SHP77 treated with DMSO at 0.1 percent for 48 hours (cell line): ENCODE measurements around the gene AKNA.

Source experiments
- DNase-seq: peaks from one replicate; lab custom pipeline; 2025; lab: John Stamatoyannopoulos, UW

The AKNA gene

GRCh38 chr9:114414346-114414745 is 26.6 kb upstream of the AKNA start:
- no peak for DNase-seq

- no peak for DNase-seq
These were observed 26.1 kb upstream of the AKNA start for GRCh38 chr9:114413861-114414301.

GRCh38 chr9:114412048-114412683 is 24.4 kb upstream of the AKNA start:
- no peak for DNase-seq

GRCh38 chr9:114411452-114411851 is 23.7 kb upstream of the AKNA start:
- no peak for DNase-seq

- DNase-seq: no peak
These were observed 23.1 kb upstream of the AKNA start for GRCh38 chr9:114410910-114411309.

GRCh38 chr9:114409842-114410241 is 22.1 kb upstream of the AKNA start:
- DNase-seq: no peak

GRCh38 chr9:114409103-114409780 is 21.5 kb upstream of the AKNA start:
- no peak for DNase-seq

- DNase-seq: no peak
These were observed 20.9 kb upstream of the AKNA start for GRCh38 chr9:114408645-114409044.

GRCh38 chr9:114407889-114408288 is 20.1 kb upstream of the AKNA start:
- no peak for DNase-seq

GRCh38 chr9:114406441-114406840 is 18.7 kb upstream of the AKNA start:
- DNase-seq: no peak

GRCh38 chr9:114405294-114406034 is 17.7 kb upstream of the AKNA start:
- DNase-seq: peak; percentile 50

- DNase-seq: no peak
These were observed 16.7 kb upstream of the AKNA start for GRCh38 chr9:114404531-114404930.

- no peak for DNase-seq
These were observed 15.5 kb upstream of the AKNA start for GRCh38 chr9:114403153-114403756.

- no peak for DNase-seq
These were observed 13.6 kb upstream of the AKNA start for GRCh38 chr9:114401344-114401743.

GRCh38 chr9:114400772-114401171 is 13.0 kb upstream of the AKNA start:
- DNase-seq: no peak

GRCh38 chr9:114400219-114400618 is 12.4 kb upstream of the AKNA start:
- no peak for DNase-seq

- no peak for DNase-seq
These were observed 11.6 kb upstream of the AKNA start for GRCh38 chr9:114399381-114399780.

GRCh38 chr9:114397848-114398605 is 10.2 kb upstream of the AKNA start:
- DNase-seq: peak; percentile 90

GRCh38 chr9:114397219-114397847 is 9.6 kb upstream of the AKNA start:
- DNase-seq: no peak

GRCh38 chr9:114396558-114397218 is 8.9 kb upstream of the AKNA start:
- no peak for DNase-seq

- DNase-seq: no peak
These were observed 8.0 kb upstream of the AKNA start for GRCh38 chr9:114395768-114396167.
